Astrocyte of the hippocampus (primary cell): ENCODE measurements around the gene LRRC2.
"Not testable (repeated sequence)": the region's sequence is repeated elsewhere in the genome, so short reads cannot be mapped to it uniquely, and the experiment has no call there.

Experiments
- DNase-seq: peaks from one replicate; pipeline ENCODE4 v3.0.0; 2011; ENCODE audit warnings: low read depth, low spot score

Gene LRRC2

GRCh38 chr3:46535746-46536145, 30.4 kb downstream of the LRRC2 start:
- DNase-seq, result no peak

- DNase-seq, result no peak
Measured at GRCh38 chr3:46533091-46533490, 33.0 kb downstream of the LRRC2 start.

- no peak for DNase-seq
Measured at GRCh38 chr3:46527239-46527638, 38.9 kb downstream of the LRRC2 start.

- no peak for DNase-seq
Measured at GRCh38 chr3:46524832-46525231, 41.3 kb downstream of the LRRC2 start.

GRCh38 chr3:46524008-46524407, 42.1 kb downstream of the LRRC2 start:
- DNase-seq, result no peak

- DNase-seq, result no peak
Measured at GRCh38 chr3:46523556-46523955, 42.5 kb downstream of the LRRC2 start.

- DNase-seq, result not testable (repeated sequence)
Measured at GRCh38 chr3:46522201-46522600, 43.9 kb downstream of the LRRC2 start.

GRCh38 chr3:46521096-46521495, 45.0 kb downstream of the LRRC2 start:
- no peak for DNase-seq

GRCh38 chr3:46520531-46520930, 45.6 kb downstream of the LRRC2 start:
- DNase-seq, result no peak

GRCh38 chr3:46519952-46520351, 46.1 kb downstream of the LRRC2 start:
- DNase-seq, result no peak

- no peak for DNase-seq
Measured at GRCh38 chr3:46517784-46518181, 48.3 kb downstream of the LRRC2 start.

- DNase-seq, result peak; percentile 82
Measured at GRCh38 chr3:46517016-46517783, 48.9 kb downstream of the LRRC2 start.

- DNase-seq, result no peak
Measured at GRCh38 chr3:46516521-46516920, 49.6 kb downstream of the LRRC2 start.

- DNase-seq, result no peak
Measured at GRCh38 chr3:46512191-46512749, 53.8 kb downstream of the LRRC2 start.

GRCh38 chr3:46509661-46510187, 56.4 kb downstream of the LRRC2 start:
- DNase-seq, result no peak

- DNase-seq, result no peak
Measured at GRCh38 chr3:46508850-46509591, 57.1 kb downstream of the LRRC2 start.

- DNase-seq, result no peak
Measured at GRCh38 chr3:46506526-46506925, 59.6 kb downstream of the LRRC2 start.

GRCh38 chr3:46505953-46506352, 60.1 kb downstream of the LRRC2 start:
- DNase-seq, result no peak

GRCh38 chr3:46504789-46505188, 61.3 kb downstream of the LRRC2 start:
- DNase-seq, result no peak

- DNase-seq, result no peak
Measured at GRCh38 chr3:46503200-46503874, 62.8 kb downstream of the LRRC2 start.

GRCh38 chr3:46501702-46502101, 64.4 kb downstream of the LRRC2 start:
- DNase-seq, result no peak
